Left ventricle myocardium superior (tissue), 1 donor: ENCODE data around the gene CCDC137. TPM values are rescaled to one million over a fixed set of nuclear protein-coding genes. Genes with fewer than 3 reads are reported as not detected.

Experiments
- microRNA-seq: library from miRNA; unstranded; fragments of <30 nt; microRNA quantifications from one replicate; pipeline ENCODE4 v1.2.0, GENCODE V29; 2020; ENCODE audit warnings: borderline number of aligned reads
- total RNA-seq: library from RNA; stranded (reverse); fragmentation: NEBNext Ultra II Directional; extraction: Animal tissue kit (Norgen Biotek cat#: 25700); gene quantifications from one replicate; pipeline ENCODE4 v1.2.1, GENCODE V29; 2021
- donor health status: DM: no; HTN: yes; CAD: no; lungs with severe emphysema.

The CCDC137 gene
- total RNA-seq, 1 donor from 2014 or later, result 6.2 TPM

Small RNA genes lying within 50 kb of the gene (microRNA-seq; reads per million reads assigned to microRNA genes)
- not detected for gene MIR6786

Other genes starting within 250 kb of the CCDC137 start
- 357 TPM for gene ACTG1, start 153.9 kb upstream of the CCDC137 start, total RNA-seq
- 0.50 TPM for gene FSCN2, start 138.4 kb upstream of the CCDC137 start, total RNA-seq
- gene FAAP100, start 114.4 kb upstream of the CCDC137 start, total RNA-seq, result 15.4 TPM
- 86.4 TPM for gene NPLOC4, start 29.6 kb upstream of the CCDC137 start, total RNA-seq
- not detected for gene TSPAN10, start 29.5 kb upstream of the CCDC137 start, total RNA-seq
- gene PDE6G, start 10.2 kb upstream of the CCDC137 start, total RNA-seq, result not detected
- gene OXLD1, start 132 bp upstream of the CCDC137 start, total RNA-seq, result 12.4 TPM
- gene ARL16, start 17.1 kb downstream of the CCDC137 start, total RNA-seq, result 12.0 TPM
- 42.1 TPM for gene HGS, start 17.3 kb downstream of the CCDC137 start, total RNA-seq
- 184 TPM for gene MRPL12, start 36.6 kb downstream of the CCDC137 start, total RNA-seq
- 8.6 TPM for gene SLC25A10, start 45.5 kb downstream of the CCDC137 start, total RNA-seq
- not detected for gene GCGR, start 137.4 kb downstream of the CCDC137 start, total RNA-seq
- gene MCRIP1, start 166.6 kb downstream of the CCDC137 start, total RNA-seq, result 103 TPM
- 0.67 TPM for gene PPP1R27, start 168.3 kb downstream of the CCDC137 start, total RNA-seq
- gene P4HB, start 193.8 kb downstream of the CCDC137 start, total RNA-seq, result 362 TPM
- 114 TPM for gene ARHGDIA, start 204.6 kb downstream of the CCDC137 start, total RNA-seq
- gene ALYREF, start 224.8 kb downstream of the CCDC137 start, total RNA-seq, result 32.0 TPM
- 173 TPM for gene ANAPC11, start 225.0 kb downstream of the CCDC137 start, total RNA-seq
- 0.69 TPM for gene NPB, start 235.5 kb downstream of the CCDC137 start, total RNA-seq
- 28.4 TPM for gene PCYT2, start 244.7 kb downstream of the CCDC137 start, total RNA-seq